GM10248 (cell line): ENCODE results near the gene RAPGEF3.

Experiments
- CTCF ChIA-PET: fragments of 300-600 bp; sonication (Branson Sonifier 250); formaldehyde crosslinking; extraction: SDS; loops from one replicate; lab custom pipeline; 2021; ENCODE audit warnings: antibody characterized with exemption; lab: Yijun Ruan, JAX
- POLR2A ChIA-PET: fragments of 350-650 bp; sonication (Branson Sonifier 250); formaldehyde crosslinking; extraction: SDS; loops from one replicate; lab custom pipeline; 2020; ENCODE audit warnings: antibody characterized with exemption; lab: Yijun Ruan, JAX
- DNase-seq: peaks from one replicate; pipeline ENCODE4 v3.0.0; 2012; ENCODE audit errors: extremely low spot score
- TF ChIP-seq, protein P1 (sequence below): IDR thresholded peaks from 2 replicates; pipeline ENCODE4 v1.5.1; 2012; ENCODE audit warnings: mild to moderate bottlenecking, low read depth; ENCODE audit errors: extremely low read depth, missing control alignments, control extremely low read depth

The RAPGEF3 gene

GRCh38 chr12:47698055-47698454 is 60.6 kb downstream of the RAPGEF3 start:
- ChIA-PET POLR2A (interaction anchor here (0.5 kb wide), 1 partner anchor 1195 kb away, joined by 3 read pairs; no protein-coding TSS in a partner anchor), CTCF (interaction anchor here (1.1 to 2.1 kb wide), 6 partner anchors 8 to 201 kb away, joined by 3 to 7 read pairs (median 4); no protein-coding TSS in a partner anchor)
- TF ChIP-seq, protein P1, sequence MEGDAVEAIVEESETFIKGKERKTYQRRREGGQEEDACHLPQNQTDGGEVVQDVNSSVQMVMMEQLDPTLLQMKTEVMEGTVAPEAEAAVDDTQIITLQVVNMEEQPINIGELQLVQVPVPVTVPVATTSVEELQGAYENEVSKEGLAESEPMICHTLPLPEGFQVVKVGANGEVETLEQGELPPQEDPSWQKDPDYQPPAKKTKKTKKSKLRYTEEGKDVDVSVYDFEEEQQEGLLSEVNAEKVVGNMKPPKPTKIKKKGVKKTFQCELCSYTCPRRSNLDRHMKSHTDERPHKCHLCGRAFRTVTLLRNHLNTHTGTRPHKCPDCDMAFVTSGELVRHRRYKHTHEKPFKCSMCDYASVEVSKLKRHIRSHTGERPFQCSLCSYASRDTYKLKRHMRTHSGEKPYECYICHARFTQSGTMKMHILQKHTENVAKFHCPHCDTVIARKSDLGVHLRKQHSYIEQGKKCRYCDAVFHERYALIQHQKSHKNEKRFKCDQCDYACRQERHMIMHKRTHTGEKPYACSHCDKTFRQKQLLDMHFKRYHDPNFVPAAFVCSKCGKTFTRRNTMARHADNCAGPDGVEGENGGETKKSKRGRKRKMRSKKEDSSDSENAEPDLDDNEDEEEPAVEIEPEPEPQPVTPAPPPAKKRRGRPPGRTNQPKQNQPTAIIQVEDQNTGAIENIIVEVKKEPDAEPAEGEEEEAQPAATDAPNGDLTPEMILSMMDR, result no peak
- no peak for DNase-seq

GRCh38 chr12:47689215-47689614 is 69.5 kb downstream of the RAPGEF3 start:
- no peak for DNase-seq
- POLR2A ChIA-PET, result no interaction called here
- CTCF ChIA-PET, result no interaction called here
- TF ChIP-seq, protein P1, result no peak

- ChIA-PET POLR2A (no interaction called here), CTCF (interaction anchor here (0.9 to 4.1 kb wide), 11 partner anchors 8 to 1563 kb away, joined by 3 to 25 read pairs (median 5); no protein-coding TSS in a partner anchor)
- no peak for DNase-seq
- TF ChIP-seq, protein P1, result no peak
Measured at GRCh38 chr12:47687636-47688035, 71.0 kb downstream of the RAPGEF3 start.

GRCh38 chr12:47686645-47687240 is 71.9 kb downstream of the RAPGEF3 start:
- POLR2A ChIA-PET, result no interaction called here
- peak; percentile 38 for DNase-seq
- TF ChIP-seq, protein P1, result peak; percentile 55
- CTCF ChIA-PET, result interaction anchor here (0.9 to 4.1 kb wide), 13 partner anchors 9 to 1562 kb away, joined by 3 to 25 read pairs (median 5); no protein-coding TSS in a partner anchor
